GM19395 (cell line): ENCODE data around the gene SHANK1.

ENCODE experiments used
- ATAC-seq: cut with Tn5 transposase; IDR thresholded peaks from one replicate; pipeline ENCODE4 v1.9.1; 2021; ENCODE audit warnings: mild to moderate bottlenecking, moderate library complexity; ENCODE audit not compliant: unreplicated experiment

SHANK1 gene

DNA sequence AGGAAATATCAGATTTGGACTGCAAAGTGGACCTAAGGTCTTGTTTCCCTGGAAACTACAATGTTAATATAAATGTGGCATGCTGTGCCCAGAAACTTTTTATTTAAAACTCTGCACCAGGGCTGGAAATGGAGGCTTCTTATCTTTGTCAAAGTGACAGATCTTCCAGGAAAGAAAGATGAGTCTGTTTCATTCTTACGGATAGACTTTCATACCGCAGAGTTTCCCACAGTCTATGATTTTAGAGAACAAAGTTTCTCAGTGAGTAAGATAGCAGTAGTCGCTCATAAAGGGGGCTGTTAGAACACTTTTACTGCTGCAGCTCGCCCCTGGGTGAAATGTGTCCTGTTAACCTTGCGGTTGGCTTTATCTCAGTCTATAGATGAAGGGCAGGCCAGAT lies 10.3 kb upstream of the SHANK1 start:
- ATAC-seq, result no peak

DNA sequence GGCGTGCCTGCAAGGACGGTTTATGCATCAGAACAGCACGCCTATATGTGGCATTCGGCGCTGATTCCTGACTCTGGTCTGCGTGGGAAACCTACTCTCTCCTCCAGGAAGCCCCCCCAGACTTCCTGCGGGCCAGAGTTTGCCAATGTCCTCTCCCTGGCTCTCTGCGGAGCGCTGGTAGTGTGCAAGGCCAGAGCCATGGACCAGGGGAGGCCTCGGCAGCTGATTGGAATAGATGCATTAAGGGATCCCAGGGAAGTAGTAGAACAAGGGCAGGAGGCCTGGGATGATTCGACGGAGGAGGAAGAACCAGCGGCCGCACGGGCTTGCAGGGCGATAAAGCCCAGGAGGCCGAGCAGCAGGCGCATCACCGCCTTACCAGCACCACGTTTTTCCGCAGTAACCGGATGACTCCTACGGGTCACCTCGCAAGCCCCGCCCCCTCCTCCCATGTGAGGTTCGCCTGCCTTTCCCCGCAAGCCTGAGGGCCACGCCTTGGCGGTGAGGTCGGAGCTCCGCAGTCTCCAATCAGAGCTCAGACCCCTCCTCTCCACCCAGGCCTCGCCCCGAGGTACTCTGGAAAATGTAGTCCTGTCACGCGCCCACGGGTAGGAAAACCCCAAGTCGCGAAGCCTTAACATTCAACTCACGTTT lies 8.6 kb upstream of the SHANK1 start:
- no peak for ATAC-seq

DNA sequence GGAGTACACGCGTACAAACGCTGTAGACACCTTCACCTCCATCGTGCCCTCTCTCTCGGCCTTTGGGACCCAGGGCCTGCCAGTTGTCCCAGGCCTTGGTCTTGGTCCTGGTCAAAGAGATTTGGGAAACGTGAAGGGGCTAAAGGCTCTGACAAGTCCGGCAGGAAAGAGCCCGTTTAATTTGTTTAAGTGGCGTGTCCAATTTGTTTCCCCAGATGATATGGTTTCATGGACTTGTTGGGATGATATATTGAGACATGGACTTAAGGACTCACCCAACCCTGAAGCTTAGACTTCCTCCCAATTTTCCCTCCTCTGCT lies 6.3 kb upstream of the SHANK1 start:
- ATAC-seq, result no peak

DNA sequence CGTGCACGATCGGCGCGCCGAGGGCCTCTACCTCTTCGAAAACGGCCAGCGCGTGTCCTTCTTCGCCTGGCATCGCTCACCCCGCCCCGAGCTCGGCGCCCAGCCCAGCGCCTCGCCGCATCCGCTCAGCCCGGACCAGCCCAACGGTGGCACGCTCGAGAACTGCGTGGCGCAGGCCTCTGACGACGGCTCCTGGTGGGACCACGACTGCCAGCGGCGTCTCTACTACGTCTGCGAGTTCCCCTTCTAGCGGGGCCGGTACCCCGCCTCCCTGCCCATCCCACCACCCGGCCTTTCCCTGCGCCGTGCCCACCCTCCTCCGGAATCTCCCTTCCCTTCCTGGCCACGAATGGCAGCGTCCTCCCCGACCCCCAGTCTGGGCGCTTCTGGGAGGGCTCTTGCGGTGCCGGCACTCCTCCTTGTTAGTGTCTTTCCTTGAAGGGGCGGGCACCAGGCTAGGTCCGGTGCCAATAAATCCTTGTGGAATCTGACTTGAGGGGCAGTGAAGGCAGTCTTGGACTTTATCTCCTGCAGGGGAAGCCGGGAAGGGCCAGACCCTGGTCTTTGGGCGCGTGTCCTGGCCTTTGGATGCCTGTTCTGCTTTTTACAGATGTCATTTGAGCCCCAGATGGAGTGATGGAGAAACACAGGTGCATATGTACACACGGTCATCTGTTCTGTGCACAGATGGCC lies 5.8 kb upstream of the SHANK1 start:
- no peak for ATAC-seq

DNA sequence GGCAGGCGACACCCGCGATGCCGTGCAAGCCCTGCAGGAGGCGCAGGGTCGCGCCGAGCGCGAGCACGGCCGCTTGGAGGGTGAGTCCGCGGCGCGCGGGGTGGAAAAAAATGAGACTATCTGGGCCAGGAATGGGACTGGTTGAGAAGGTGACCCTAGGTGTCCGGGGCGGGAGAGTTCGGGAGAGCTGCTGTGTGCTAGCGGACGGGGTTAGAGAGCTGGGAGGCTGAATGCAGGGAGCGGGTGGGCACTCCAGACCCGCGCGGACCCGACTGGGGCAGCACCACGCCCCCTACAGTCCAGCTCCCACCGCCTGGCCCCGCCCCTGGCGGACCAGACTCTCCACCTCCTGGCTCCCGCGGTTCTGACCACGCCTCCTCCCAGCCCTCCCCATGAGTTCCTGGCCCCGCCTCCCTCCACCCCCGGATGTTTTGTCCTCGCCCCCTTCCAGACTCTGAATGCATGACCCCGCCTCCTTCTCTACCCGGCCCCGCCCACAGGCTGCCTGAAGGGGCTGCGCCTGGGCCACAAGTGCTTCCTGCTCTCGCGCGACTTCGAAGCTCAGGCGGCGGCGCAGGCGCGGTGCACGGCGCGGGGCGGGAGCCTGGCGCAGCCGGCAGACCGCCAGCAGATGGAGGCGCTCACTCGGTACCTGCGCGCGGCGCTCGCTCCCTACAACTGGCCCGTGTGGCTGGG lies 5.1 kb upstream of the SHANK1 start:
- ATAC-seq, result peak; percentile 74

DNA sequence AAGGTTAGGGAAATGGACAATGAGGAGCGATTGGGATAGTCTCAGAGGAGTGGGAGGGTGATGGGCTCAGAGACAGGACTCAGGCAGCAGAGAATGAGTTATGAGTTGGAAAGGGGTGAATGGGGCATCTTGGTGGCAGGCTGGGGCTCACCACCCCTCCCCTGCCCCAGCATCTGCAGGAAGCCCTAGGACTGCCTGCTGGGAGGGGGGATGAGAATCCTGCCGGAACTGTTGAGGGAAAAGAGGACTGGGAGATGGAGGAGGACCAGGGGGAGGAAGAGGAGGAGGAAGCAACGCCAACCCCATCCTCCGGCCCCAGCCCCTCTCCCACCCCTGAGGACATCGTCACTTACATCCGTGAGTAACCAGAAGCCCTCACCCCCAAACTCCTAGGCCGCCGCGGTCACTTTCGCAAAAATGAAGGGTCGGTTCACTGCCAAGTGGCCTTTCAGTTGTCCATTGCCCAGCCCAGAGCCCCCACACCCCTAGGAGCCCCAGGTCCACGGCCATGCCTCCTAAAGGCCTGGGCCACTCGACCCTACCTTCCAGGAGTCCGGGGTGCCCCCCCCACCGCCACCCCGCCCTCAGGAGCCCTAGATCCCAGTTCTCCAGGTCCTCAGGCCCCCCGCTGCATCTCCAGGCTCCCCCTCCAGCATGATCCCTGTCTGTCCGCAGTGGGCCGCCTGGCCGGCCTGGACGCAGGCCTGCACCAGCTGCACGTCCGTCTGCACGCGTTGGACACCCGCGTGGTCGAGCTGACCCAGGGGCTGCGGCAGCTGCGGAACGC lies 4.3 kb upstream of the SHANK1 start:
- ATAC-seq, result no peak

DNA sequence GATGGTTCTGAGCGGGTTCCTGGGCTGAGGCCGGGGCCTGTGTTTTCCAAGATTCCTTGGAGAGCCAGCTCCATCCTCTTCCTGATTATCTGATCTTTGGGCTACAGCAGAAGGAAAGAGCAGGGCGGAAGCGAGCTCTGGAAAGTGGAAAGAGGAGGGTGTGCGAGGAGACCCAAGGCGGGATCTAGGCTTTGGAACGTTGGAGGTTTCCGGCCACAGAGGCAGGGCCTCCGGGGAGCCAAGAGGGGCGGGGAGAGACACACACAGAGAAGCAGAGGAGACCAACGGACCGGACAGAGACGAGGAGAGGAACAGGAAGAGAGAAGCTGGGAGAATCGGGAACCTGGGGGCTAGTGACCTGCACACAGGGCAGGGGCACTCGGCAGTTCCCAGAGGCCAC lies 3.5 kb upstream of the SHANK1 start, which contains the start of gene CLEC11A:
TSS of gene CLEC11A (plus strand) at position 296 of the 400 bp plus-strand sequence. CDS start 162 bp downstream, outside the sequence.
- no peak for ATAC-seq

DNA sequence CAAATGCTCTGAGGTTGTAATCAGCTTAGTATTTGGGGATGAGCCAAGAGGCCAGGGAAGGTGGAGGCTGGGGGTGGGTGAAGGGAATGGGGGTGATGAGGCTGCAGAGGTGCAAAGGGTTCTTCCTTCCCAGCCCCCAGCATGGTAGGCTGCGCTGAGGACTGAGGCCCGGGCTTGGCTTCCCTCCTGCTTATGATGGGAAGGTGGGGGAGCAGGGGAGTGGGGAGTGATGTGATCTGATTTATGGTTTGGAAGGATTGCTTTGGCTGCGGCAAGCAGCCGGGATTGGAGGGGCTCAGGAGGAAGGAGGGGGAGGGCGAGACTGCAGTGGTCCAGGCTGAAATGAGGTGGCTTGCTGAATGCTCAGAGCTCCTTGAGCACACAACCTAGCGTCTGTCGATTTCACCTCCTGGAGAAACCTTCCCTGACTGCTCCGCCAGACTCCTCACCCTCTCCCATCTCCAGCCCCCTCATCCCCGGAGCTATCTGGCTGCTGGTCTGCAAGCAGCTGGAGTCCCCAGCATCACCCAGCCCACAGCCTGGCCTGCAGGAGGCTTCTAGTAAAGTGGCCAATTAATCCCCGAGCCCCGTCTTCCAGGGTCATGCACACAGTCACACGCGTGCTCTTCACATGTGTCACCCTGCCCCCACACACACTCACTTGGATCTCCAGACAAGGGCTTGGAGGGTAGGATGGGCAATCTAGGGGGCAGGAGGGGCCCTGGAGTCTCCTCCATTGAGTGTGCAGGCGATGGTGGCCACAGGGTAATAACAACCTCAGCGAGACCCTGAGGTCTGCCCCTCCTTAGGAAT lies 2.8 kb upstream of the SHANK1 start:
- no peak for ATAC-seq

DNA sequence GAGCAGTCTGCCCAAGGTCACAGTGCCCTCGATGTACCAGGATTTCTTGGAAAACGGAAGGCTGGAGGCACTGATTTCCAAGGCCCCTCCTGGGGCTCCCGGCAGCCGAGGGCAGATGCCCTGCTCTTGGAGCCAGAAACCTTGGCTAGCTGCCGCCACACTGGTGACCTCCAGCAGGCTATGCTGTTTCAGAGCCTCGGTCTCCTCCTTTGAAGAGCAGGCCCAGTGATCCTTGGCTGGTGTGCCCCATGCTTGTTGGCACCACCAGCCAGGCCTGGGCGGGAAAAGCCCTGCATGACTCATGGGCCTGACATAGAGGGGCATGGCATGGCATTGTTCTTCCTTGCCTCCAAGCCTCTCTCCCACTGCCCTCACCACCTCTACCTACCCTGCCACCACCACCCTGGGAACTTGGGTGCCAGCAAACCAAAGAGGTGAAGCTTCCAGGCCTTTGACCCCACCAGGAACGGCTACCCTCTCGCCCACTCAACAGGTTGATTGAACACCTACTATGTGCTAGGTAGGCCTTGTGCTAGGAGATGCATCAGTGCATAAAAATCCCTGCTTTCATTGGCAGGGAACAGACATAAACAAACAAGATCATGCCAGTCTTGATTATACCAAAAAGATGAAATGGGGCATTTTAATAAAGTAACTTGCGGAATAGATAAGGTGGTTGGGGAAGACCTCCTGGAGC lies 2.0 kb upstream of the SHANK1 start:
- no peak for ATAC-seq

DNA sequence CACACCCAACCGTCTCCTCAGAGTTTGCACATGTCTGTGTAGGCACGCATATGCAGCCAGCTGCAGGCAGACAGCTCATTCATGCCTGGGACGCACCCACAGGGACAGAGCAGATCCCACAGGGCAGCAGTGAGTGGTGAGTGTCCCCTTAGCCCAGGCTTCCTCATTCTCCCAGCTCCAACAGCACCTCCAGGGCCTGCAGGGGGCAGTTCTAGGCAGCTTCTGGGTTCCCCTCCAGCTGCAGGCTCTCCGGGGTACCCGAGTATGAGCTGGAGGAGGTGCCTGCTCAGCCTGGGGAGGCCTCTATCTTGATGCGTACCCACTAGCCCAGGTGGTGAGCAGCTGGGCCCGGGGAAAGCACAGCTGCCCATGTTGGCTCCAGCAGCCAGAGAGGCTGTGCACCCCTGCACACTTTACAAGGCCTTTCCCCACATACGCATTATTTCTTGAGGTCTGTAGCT lies 1.3 kb upstream of the SHANK1 start:
- ATAC-seq, result no peak

DNA sequence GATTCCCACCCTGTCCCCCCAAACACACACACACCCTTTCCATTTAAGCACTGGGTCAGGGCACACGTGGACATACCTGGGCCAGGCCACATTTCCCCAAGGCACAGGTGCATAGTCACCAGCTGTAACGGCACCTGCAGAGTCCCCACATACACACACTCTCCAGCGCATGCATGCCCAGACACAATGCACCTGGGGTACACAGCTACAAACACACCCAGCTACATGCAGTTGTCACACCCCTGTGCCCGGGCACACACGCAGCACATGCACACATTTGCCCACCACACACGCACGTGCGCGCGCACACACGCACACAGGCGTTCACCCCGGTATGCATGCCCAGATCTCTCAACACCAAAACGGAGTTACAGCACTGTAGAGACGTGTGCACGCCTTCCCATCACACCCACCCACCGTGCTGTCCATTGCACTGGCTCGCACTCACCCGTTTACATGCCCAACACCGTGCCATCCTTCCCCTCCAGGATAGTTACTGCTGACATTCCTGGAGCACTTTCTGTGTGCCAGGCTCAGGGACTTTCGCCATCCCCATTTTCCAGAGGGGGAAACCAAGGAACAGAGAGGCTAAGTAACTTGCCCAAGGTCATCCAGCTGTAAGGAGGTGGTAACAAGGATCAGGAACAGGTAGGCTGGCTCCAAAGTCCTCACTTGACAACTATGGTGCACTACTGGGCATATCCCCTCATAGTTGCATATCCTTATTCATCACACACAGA lies 749 bp upstream of the SHANK1 start:
- no peak for ATAC-seq

DNA sequence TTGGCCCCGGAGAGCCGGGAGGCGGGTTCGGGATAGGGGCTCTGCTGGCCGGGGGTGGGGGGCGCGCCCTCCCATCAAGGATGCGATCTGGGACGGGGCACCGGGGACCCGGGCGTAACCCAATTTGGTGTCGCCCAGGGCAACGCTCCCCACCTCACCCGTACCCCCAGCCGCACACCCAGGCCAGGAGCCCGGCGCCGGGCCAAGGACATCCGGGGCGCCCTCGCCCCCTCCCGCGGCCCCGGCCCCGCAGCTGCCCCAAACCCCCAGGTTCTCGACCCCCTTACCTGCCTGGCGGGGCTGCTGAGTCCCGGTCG lies 525 bp downstream of the SHANK1 start:
- ATAC-seq, result no peak

DNA sequence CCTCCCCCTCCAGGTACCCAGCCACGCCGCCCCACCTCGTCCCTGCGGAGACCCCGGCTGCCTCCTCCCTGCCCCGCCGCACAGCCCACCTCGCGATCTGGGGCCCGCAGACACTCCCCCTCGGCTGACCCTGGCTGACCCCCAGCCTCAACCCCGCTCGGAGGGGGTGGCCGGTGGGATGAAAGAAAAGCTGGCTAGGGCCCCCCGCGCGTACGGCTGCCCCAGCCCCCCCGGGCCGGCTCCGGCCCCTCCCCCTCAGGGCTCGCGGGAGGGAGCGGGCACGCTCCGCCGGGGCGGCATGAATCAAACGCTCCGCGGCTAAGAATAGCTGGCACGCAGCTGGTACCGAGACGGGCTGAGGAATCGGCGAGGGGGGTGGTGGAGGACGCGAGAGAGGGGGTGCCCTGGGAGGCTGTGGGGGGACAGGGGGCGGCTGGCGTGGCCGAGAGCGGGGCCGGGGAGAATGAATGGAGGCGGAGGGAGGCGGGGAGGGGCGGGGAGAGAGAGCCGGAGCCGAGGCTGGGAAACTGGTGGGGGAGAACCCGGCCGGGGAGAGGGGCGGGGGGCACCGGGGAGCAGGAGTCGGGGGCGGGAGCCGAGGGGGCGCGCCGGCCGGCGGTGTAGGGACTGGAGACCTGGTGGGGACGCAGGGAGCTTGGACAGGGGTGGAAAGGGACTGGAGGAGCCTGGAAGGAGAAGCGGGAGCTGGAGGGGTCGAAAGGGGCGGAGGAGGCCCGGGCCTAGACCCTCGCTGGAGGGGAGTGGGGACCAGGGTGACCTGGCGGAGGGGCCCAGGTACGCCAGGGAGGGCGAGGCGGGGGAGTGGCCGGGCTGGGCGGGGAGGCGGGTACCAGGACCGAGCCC lies 1.1 kb downstream of the SHANK1 start:
- ATAC-seq, result no peak

DNA sequence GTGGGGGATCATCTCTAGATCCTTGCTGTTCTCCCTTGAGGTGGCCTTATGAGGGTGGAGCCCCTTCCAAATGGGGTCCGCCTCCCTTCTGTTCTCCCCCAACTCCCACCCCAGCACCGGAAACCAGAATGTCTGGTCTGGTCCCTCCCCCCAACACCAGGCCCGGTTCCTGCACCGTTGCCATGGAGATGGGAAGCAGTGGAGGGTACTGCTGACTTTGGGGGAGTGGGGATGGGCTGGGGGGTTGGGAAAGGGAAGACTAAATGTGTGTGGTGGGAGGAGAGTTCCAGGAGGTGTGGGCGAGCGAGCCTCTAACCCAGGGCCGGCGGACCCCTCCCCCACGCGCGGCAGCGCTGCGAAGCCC lies 1.7 kb downstream of the SHANK1 start:
- no peak for ATAC-seq

DNA sequence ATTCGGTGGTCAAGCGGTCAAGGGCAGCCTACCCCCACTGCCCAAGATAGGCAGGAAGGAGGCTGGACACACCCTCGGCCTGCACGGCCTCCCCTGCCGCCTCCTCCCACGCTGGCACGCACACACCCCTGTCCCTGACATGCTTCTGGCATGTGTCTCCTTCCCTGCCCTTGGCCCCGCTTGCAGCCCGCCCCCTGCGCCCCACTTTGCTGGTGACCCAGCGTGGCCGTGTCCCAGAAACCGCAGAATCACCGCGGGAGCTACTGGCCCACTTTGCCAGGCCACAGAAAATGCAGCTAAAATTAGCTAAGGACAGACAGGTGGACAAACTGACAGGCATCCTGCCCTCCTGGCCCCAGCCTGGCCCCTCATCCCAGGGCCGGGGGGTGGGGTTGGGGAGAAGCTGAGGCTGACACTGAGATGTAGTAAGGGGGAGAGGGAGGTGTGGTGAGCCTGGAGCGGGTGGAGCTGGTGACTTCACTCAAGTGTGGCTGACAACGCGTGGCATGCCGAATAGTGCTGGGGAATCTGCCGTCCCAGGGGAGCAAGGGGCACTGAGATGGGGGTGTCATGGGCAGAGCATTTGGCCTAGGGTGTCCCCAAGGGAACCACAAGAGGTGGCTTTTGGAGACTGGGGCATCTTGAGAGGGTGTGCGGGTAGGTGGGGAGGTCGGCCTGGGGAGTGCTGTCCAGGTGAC lies 2.4 kb downstream of the SHANK1 start:
- no peak for ATAC-seq

DNA sequence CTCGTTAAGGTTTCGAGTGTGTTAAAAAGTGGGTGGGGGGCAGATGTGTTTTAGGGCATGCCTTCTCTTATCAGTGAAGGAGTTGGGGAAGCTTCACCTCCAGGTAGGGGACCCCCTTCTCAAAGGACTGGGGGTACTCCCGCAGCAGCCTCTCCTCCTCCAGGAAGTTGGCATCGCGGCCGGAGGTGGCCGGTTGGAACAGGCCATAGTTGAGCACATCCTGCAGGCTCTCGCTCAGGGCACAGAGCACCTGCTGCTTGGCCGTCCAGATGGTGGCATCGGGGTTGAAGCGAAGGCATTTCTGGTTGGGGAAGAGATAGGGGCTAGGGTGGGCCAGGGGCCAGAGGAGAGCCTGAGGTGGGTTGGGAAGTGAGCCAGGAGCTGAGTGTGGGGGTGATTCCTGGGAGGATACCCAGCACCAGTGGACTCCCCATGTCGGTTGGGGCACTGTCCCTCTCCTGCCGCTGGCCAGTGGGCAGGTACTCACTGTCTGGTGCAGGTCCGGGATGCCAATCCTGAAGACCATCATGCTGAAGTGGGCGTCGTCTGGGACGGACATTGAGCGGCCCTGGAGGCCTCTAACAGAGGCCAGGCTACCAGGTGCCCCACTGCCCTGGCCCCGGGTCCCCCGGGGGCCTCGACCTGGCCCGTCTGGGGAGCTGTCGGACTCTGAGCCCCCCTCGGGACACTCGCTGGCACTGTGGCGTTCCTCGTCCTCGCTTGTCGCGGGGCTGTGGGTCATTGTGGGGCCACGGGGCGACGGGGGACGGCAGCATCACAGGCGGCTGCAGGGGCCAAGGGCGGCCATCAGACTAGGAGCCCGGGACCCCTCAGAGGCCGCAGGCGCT lies 3.2 kb downstream of the SHANK1 start:
- no peak for ATAC-seq
